Panc1 (cell line): ENCODE measurements around the gene ARL6IP4.

Experiments used
- CTCF ChIP-seq: fragments of 450-650 bp; IDR thresholded peaks from 2 replicates; pipeline ENCODE4 v1.5.1; 2017; ENCODE audit warnings: mild to moderate bottlenecking
- TCF7L2 ChIP-seq: IDR thresholded peaks from 2 replicates; pipeline ENCODE4 v1.6.1; 2011; ENCODE audit warnings: mild to moderate bottlenecking, low read depth, low read length, inconsistent platforms

GRCh38 chr12:123006977-123007376 is 26.5 kb downstream of the ARL6IP4 start:
- TF ChIP-seq CTCF (no peak), TCF7L2 (no peak)
